Esophagus muscularis mucosa (tissue), 4 donors: ENCODE data around the gene OSBPL7.

Experiments used
- CTCF ChIP-seq, 3 experiments: fragments of 200-600 bp in 2 of 3; fragments of 450-650 bp in 1 of 3; sonication (generic) in 2 of 3; IDR thresholded peaks; one replicate each; pipeline ENCODE4 v1.5.1; 2017 to 2019; ENCODE audit warnings: antibody characterized with exemption in 3 of 3, mild to moderate bottlenecking in 2 of 3, moderate library complexity in 1 of 3
- EP300 ChIP-seq: sonication (generic); formaldehyde crosslinking; IDR thresholded peaks from one replicate; pipeline ENCODE4 v1.6.1; 2017; ENCODE audit warnings: antibody characterized with exemption
- POLR2AphosphoS5 ChIP-seq, 2 donors: sonication (generic); formaldehyde crosslinking; IDR thresholded peaks; one replicate each; pipeline ENCODE4 v1.6.1; 2017; ENCODE audit warnings: antibody characterized with exemption in 2 of 2

GRCh38 chr17:47857551-47858455 is 36.2 kb upstream of the OSBPL7 start:
- TF ChIP-seq CTCF (IDR thresholded peaks at IDR 0.05) (no peak), EP300 (no peak), POLR2AphosphoS5 (IDR thresholded peaks at IDR 0.05) (no peak)
